ENCODE measurements around the gene PRKAG2. TPM values are rescaled to one million over a fixed set of nuclear protein-coding genes. Genes with fewer than 3 reads are reported as not detected.

Gene PRKAG2
- total and polyA plus RNA-seq, 2 of the 13 experiments (the other 11 are each of a cell fraction or from before 2014, with no cell fraction given): 0.90 to 1.3 TPM

DNA sequence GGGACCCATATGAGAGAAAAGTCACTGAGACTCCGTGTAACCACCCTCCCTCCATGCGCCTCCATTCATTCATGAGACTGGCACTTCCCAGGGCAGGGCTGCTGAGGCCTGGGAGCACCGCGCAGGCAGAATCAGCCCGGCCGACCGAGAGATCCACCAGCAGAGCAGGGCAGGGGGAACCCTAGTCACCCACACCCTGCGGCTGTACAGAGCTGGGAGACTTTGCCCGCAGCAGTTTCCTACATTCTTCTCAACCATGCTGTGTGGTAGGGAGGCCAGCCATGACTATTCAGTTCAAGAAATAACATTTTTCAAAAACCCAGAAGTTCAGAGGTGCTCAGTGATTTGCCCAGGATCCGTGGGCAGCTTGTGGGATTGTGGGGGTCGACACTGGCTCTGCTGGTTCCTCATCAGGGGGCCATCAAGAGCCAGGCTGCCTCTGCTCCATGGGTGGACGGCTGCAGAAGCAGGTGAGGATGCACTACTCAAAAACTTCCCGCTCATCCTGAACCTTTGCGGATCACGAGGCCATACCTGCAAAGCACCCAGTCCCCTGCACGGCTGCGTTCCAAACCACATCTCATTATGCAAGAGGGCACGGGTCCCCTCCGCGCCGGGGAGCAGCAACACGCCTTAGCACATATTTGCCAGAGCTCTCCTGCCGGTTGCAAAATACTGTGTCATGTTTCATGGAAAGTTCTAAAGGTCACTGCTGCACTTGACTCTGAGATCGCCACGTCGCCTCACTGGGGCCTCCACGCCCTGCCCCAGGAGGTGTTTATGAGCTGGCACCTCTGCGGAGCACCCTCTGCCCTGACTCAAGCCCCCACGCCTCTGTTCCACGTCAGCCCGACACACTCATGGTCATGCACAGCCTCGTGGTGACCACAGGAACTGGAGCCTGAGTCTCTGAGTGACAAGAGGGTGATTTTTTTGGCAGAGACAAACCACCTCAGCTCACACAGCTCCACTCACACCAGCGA lies 132.0 kb downstream of the PRKAG2 start (continued):
- TF ChIP-seq, protein P1, sequence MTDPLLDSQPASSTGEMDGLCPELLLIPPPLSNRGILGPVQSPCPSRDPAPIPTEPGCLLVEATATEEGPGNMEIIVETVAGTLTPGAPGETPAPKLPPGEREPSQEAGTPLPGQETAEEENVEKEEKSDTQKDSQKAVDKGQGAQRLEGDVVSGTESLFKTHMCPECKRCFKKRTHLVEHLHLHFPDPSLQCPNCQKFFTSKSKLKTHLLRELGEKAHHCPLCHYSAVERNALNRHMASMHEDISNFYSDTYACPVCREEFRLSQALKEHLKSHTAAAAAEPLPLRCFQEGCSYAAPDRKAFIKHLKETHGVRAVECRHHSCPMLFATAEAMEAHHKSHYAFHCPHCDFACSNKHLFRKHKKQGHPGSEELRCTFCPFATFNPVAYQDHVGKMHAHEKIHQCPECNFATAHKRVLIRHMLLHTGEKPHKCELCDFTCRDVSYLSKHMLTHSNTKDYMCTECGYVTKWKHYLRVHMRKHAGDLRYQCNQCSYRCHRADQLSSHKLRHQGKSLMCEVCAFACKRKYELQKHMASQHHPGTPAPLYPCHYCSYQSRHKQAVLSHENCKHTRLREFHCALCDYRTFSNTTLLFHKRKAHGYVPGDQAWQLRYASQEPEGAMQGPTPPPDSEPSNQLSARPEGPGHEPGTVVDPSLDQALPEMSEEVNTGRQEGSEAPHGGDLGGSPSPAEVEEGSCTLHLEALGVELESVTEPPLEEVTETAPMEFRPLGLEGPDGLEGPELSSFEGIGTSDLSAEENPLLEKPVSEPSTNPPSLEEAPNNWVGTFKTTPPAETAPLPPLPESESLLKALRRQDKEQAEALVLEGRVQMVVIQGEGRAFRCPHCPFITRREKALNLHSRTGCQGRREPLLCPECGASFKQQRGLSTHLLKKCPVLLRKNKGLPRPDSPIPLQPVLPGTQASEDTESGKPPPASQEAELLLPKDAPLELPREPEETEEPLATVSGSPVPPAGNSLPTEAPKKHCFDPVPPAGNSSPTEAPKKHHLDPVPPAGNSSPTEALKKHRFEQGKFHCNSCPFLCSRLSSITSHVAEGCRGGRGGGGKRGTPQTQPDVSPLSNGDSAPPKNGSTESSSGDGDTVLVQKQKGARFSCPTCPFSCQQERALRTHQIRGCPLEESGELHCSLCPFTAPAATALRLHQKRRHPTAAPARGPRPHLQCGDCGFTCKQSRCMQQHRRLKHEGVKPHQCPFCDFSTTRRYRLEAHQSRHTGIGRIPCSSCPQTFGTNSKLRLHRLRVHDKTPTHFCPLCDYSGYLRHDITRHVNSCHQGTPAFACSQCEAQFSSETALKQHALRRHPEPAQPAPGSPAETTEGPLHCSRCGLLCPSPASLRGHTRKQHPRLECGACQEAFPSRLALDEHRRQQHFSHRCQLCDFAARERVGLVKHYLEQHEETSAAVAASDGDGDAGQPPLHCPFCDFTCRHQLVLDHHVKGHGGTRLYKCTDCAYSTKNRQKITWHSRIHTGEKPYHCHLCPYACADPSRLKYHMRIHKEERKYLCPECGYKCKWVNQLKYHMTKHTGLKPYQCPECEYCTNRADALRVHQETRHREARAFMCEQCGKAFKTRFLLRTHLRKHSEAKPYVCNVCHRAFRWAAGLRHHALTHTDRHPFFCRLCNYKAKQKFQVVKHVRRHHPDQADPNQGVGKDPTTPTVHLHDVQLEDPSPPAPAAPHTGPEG (CRISPR knock-in tag; IDR thresholded peaks at IDR 0.05): no peak; the same call in 1 of the 2 replicates
- TF ChIP-seq ERF (CRISPR knock-in tag; IDR thresholded peaks at IDR 0.05): peak; percentile 90
- TF ChIP-seq ZNF530 (CRISPR knock-in tag; IDR thresholded peaks at IDR 0.05; ENCODE audit: low read depth): no peak
- TF ChIP-seq, protein P2, sequence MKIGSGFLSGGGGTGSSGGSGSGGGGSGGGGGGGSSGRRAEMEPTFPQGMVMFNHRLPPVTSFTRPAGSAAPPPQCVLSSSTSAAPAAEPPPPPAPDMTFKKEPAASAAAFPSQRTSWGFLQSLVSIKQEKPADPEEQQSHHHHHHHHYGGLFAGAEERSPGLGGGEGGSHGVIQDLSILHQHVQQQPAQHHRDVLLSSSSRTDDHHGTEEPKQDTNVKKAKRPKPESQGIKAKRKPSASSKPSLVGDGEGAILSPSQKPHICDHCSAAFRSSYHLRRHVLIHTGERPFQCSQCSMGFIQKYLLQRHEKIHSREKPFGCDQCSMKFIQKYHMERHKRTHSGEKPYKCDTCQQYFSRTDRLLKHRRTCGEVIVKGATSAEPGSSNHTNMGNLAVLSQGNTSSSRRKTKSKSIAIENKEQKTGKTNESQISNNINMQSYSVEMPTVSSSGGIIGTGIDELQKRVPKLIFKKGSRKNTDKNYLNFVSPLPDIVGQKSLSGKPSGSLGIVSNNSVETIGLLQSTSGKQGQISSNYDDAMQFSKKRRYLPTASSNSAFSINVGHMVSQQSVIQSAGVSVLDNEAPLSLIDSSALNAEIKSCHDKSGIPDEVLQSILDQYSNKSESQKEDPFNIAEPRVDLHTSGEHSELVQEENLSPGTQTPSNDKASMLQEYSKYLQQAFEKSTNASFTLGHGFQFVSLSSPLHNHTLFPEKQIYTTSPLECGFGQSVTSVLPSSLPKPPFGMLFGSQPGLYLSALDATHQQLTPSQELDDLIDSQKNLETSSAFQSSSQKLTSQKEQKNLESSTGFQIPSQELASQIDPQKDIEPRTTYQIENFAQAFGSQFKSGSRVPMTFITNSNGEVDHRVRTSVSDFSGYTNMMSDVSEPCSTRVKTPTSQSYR (CRISPR knock-in tag; IDR thresholded peaks at IDR 0.05; ENCODE audit: borderline replicate concordance): peak; percentile 68; the same call in 1 of the 2 replicates
- TF ChIP-seq SUZ12 (IDR thresholded peaks at IDR 0.05; ENCODE audit: low read depth, low read length): no peak
- TF ChIP-seq, protein P3, sequence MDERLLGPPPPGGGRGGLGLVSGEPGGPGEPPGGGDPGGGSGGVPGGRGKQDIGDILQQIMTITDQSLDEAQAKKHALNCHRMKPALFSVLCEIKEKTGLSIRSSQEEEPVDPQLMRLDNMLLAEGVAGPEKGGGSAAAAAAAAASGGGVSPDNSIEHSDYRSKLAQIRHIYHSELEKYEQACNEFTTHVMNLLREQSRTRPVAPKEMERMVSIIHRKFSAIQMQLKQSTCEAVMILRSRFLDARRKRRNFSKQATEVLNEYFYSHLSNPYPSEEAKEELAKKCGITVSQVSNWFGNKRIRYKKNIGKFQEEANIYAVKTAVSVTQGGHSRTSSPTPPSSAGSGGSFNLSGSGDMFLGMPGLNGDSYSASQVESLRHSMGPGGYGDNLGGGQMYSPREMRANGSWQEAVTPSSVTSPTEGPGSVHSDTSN (CRISPR knock-in tag; IDR thresholded peaks at IDR 0.05): no peak
- TF ChIP-seq, protein P4, sequence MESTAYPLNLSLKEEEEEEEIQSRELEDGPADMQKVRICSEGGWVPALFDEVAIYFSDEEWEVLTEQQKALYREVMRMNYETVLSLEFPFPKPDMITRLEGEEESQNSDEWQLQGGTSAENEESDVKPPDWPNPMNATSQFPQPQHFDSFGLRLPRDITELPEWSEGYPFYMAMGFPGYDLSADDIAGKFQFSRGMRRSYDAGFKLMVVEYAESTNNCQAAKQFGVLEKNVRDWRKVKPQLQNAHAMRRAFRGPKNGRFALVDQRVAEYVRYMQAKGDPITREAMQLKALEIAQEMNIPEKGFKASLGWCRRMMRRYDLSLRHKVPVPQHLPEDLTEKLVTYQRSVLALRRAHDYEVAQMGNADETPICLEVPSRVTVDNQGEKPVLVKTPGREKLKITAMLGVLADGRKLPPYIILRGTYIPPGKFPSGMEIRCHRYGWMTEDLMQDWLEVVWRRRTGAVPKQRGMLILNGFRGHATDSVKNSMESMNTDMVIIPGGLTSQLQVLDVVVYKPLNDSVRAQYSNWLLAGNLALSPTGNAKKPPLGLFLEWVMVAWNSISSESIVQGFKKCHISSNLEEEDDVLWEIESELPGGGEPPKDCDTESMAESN (CRISPR knock-in tag; conservative IDR thresholded peaks at IDR 0.05): peak; percentile 93
- no peak for TF ChIP-seq JUN (CRISPR knock-in tag; IDR thresholded peaks at IDR 0.05)
- no peak for TF ChIP-seq SRSF4 (IDR thresholded peaks at IDR 0.05; ENCODE audit: low read depth, low read length, poor library complexity, severe bottlenecking)
- TF ChIP-seq, protein P5, sequence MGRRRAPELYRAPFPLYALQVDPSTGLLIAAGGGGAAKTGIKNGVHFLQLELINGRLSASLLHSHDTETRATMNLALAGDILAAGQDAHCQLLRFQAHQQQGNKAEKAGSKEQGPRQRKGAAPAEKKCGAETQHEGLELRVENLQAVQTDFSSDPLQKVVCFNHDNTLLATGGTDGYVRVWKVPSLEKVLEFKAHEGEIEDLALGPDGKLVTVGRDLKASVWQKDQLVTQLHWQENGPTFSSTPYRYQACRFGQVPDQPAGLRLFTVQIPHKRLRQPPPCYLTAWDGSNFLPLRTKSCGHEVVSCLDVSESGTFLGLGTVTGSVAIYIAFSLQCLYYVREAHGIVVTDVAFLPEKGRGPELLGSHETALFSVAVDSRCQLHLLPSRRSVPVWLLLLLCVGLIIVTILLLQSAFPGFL (CRISPR knock-in tag; IDR thresholded peaks at IDR 0.05): no peak
- TF ChIP-seq, protein P6, sequence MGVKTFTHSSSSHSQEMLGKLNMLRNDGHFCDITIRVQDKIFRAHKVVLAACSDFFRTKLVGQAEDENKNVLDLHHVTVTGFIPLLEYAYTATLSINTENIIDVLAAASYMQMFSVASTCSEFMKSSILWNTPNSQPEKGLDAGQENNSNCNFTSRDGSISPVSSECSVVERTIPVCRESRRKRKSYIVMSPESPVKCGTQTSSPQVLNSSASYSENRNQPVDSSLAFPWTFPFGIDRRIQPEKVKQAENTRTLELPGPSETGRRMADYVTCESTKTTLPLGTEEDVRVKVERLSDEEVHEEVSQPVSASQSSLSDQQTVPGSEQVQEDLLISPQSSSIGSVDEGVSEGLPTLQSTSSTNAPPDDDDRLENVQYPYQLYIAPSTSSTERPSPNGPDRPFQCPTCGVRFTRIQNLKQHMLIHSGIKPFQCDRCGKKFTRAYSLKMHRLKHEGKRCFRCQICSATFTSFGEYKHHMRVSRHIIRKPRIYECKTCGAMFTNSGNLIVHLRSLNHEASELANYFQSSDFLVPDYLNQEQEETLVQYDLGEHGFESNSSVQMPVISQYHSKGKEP (CRISPR knock-in tag; IDR thresholded peaks at IDR 0.05): peak; percentile 39; the same call in 1 of the 2 replicates
- peak; percentile 97 for TF ChIP-seq TBL1XR1 (IDR thresholded peaks at IDR 0.05; ENCODE audit: borderline replicate concordance, low read length, partially characterized antibody)
